DOHH2 (cell line): ENCODE data around the gene RTTN.

Experiments
- H3F3A ChIP-seq: fragments of 200-600 bp; sonication (generic), shearing (Covaris generic); 2 replicates; pipeline ENCODE4 v1.6.0; 2016; ENCODE audit warnings: antibody characterized with exemption, mild to moderate bottlenecking; ENCODE audit not compliant: control insufficient read depth, insufficient read depth
- H3K27ac ChIP-seq: fragments of 200-600 bp; sonication (generic); 2 replicates; pipeline ENCODE4 v1.5.1; 2014; ENCODE audit warnings: low read depth, mild to moderate bottlenecking, low read length, moderate library complexity
- H3K27me3 ChIP-seq: fragments of 200-600 bp; sonication (generic); 2 replicates; pipeline ENCODE4 v1.6.1; 2014; ENCODE audit warnings: mild to moderate bottlenecking, low read length, mixed read lengths; ENCODE audit not compliant: control insufficient read depth
- H3K36me3 ChIP-seq: fragments of 200-600 bp; sonication (generic); 2 replicates; pipeline ENCODE4 v1.6.1; 2014; ENCODE audit warnings: mild to moderate bottlenecking, low read length, moderate library complexity, mixed read lengths; ENCODE audit not compliant: control insufficient read depth
- H3K4me1 ChIP-seq: fragments of 200-600 bp; sonication (generic); 2 replicates; pipeline ENCODE4 v1.6.1; 2014; ENCODE audit warnings: mild to moderate bottlenecking, low read length, mixed read lengths; ENCODE audit not compliant: control insufficient read depth
- H3K4me2 ChIP-seq: fragments of 200-600 bp; sonication (generic); 2 replicates; pipeline ENCODE4 v1.6.0; 2014; ENCODE audit warnings: mild to moderate bottlenecking, low read length, moderate library complexity
- H3K4me3 ChIP-seq: fragments of 200-600 bp; sonication (generic); 2 replicates; pipeline ENCODE4 v1.5.1; 2014; ENCODE audit warnings: mild to moderate bottlenecking, low read length, mixed read lengths
- H3K79me2 ChIP-seq: fragments of 200-600 bp; sonication (generic); 2 replicates; pipeline ENCODE4 v1.6.1; 2014; ENCODE audit warnings: mild to moderate bottlenecking, low read length, mixed read lengths; ENCODE audit not compliant: control insufficient read depth
- H3K9me2 ChIP-seq: fragments of 200-600 bp; sonication (generic); replicated peaks from 2 replicates; pipeline ENCODE4 v1.6.1; 2014; ENCODE audit warnings: mild to moderate bottlenecking, low read length, mixed read lengths; ENCODE audit not compliant: control insufficient read depth
- H3K9me3 ChIP-seq: fragments of 200-600 bp; sonication (generic); 2 replicates; pipeline ENCODE4 v1.6.1; 2014; ENCODE audit warnings: antibody characterized with exemption, low read length, mixed read lengths; ENCODE audit not compliant: control insufficient read depth, insufficient read depth
- H4K20me1 ChIP-seq: fragments of 200-600 bp; sonication (generic); 2 replicates; pipeline ENCODE4 v1.6.0; 2014; ENCODE audit warnings: low read depth, mild to moderate bottlenecking, antibody characterized with exemption, low read length, moderate library complexity; ENCODE audit not compliant: control insufficient read depth, insufficient read depth
- CTCF ChIP-seq: fragments of 200-600 bp; sonication (generic); IDR thresholded peaks from one replicate; pipeline ENCODE4 v1.5.1; 2014; ENCODE audit warnings: antibody characterized with exemption, mild to moderate bottlenecking, low read depth, low read length; ENCODE audit not compliant: poor library complexity, severe bottlenecking
- EZH2phosphoT487 ChIP-seq: fragments of 200-600 bp; sonication (generic); IDR thresholded peaks from 2 replicates; pipeline ENCODE4 v1.6.1; 2017; ENCODE audit warnings: borderline replicate concordance, mild to moderate bottlenecking, antibody characterized with exemption, low read length, moderate library complexity, mixed read lengths

Gene RTTN

GRCh38 chr18:70121842-70122241 lies 83.6 kb downstream of the RTTN start:
- no peaks in the 10 kb centered on the region for H3K9me3 ChIP-seq
- H3K36me3 ChIP-seq = peaks cover 30% of the 10 kb centered on the region
- H3K4me3 ChIP-seq = no peak overlapping the region
- no peak overlapping the region for H3K4me2 ChIP-seq
- no peaks in the 10 kb centered on the region for H3F3A ChIP-seq
- peaks cover 10% of the 10 kb centered on the region for H3K4me1 ChIP-seq
- no peaks in the 10 kb centered on the region for H3K27me3 ChIP-seq
- H3K27ac ChIP-seq = no peak overlapping the region
- no peaks in the 10 kb centered on the region for H3K79me2 ChIP-seq
- no peaks in the 10 kb centered on the region for H3K9me2 ChIP-seq
- no peak for TF ChIP-seq EZH2phosphoT487
- no peaks in the 10 kb centered on the region for H4K20me1 ChIP-seq

GRCh38 chr18:70116949-70117348 lies 88.5 kb downstream of the RTTN start:
- no peaks in the 10 kb centered on the region for H3F3A ChIP-seq
- no peak overlapping the region for H3K4me2 ChIP-seq
- TF ChIP-seq CTCF (no peak), EZH2phosphoT487 (no peak)
- no peak overlapping the region for H3K27ac ChIP-seq
- H4K20me1 ChIP-seq = no peaks in the 10 kb centered on the region
- H3K9me2 ChIP-seq = no peaks in the 10 kb centered on the region
- H3K27me3 ChIP-seq = no peaks in the 10 kb centered on the region
- peaks cover 17% of the 10 kb centered on the region for H3K36me3 ChIP-seq
- H3K9me3 ChIP-seq = no peaks in the 10 kb centered on the region
- no peak overlapping the region for H3K4me3 ChIP-seq
- no peaks in the 10 kb centered on the region for H3K79me2 ChIP-seq
- H3K4me1 ChIP-seq = peaks cover 11% of the 10 kb centered on the region

- H3K9me2 ChIP-seq = no peaks in the 10 kb centered on the region
Observed at GRCh38 chr18:70113511-70113910, 92.0 kb downstream of the RTTN start.

GRCh38 chr18:70110678-70111077 lies 94.8 kb downstream of the RTTN start:
- Histone ChIP-seq H3K4me2 (no peak overlapping the region), H3K27me3 (no peaks in the 10 kb centered on the region), H3K79me2 (no peaks in the 10 kb centered on the region), H3K4me1 (no peaks in the 10 kb centered on the region), H3K9me2 (no peaks in the 10 kb centered on the region), H3K27ac (no peak overlapping the region), H3K4me3 (no peak overlapping the region), H3K36me3 (peaks cover 37% of the 10 kb centered on the region), H3K9me3 (no peaks in the 10 kb centered on the region), H3F3A (no peaks in the 10 kb centered on the region), H4K20me1 (no peaks in the 10 kb centered on the region)
- TF ChIP-seq CTCF (no peak), EZH2phosphoT487 (no peak)

More at GRCh38 chr18:70113511-70113910, 92.0 kb downstream of the RTTN start:
- Histone ChIP-seq H3F3A (no peaks in the 10 kb centered on the region), H3K36me3 (peaks cover 23% of the 10 kb centered on the region), H3K4me1 (peaks cover 11% of the 10 kb centered on the region), H3K79me2 (no peaks in the 10 kb centered on the region), H3K27ac (no peak overlapping the region), H3K4me2 (no peak overlapping the region), H3K9me3 (no peaks in the 10 kb centered on the region), H3K27me3 (no peaks in the 10 kb centered on the region), H4K20me1 (no peaks in the 10 kb centered on the region), H3K4me3 (no peak overlapping the region)
- TF ChIP-seq CTCF (no peak), EZH2phosphoT487 (no peak)
